IMR-90 (cell line): ENCODE measurements around the gene SCYGR4. TPM values are rescaled to one million over a fixed set of nuclear protein-coding genes. Genes with fewer than 3 reads are reported as not detected.

ENCODE experiments used
- ATAC-seq: fragments of 200-7000 bp; cut with Tn5 transposase; 2 replicates; pipeline ENCODE4 v1.9.1; 2020; ENCODE audit warnings: low read depth, mild to moderate bottlenecking, moderate library complexity
- BruUV-seq: library from RNA; stranded (reverse); fragments of 400-500 nt; replicated peaks from 2 replicates; lab custom pipeline; 2021; lab: Mats Ljungman, UMichigan
- CTCF ChIA-PET: fragments of 300-600 bp; formaldehyde crosslinking; extraction: SDS; loops from one replicate; lab custom pipeline; 2021; ENCODE audit warnings: antibody characterized with exemption; lab: Yijun Ruan, JAX
- POLR2A ChIA-PET: fragments of 300-600 bp; sonication (Branson Sonifier 250); formaldehyde crosslinking; loops from one replicate; lab custom pipeline; 2022; ENCODE audit warnings: antibody characterized with exemption; ENCODE audit not compliant: unreplicated experiment; lab: Charles Lee
- DNase-seq: peaks from one replicate; pipeline ENCODE4 v3.0.0; 2013
- H2AFZ ChIP-seq: replicated peaks from 2 replicates; pipeline ENCODE3; 2013; ENCODE audit warnings: low read length, mild to moderate bottlenecking; ENCODE audit not compliant: poor library complexity
- H2AK5ac ChIP-seq: 2 replicates; pipeline ENCODE4 v1.6.1; 2013; ENCODE audit warnings: low read depth, low read length, inconsistent platforms
- H2AK9ac ChIP-seq: replicated peaks from 2 replicates; pipeline ENCODE3; 2013; ENCODE audit warnings: mild to moderate bottlenecking, low read depth, low read length, moderate library complexity; ENCODE audit not compliant: poor library complexity
- H2BK120ac ChIP-seq: 2 replicates; pipeline ENCODE4 v1.6.1; 2013; ENCODE audit warnings: low read depth, low read length, inconsistent platforms
- H2BK15ac ChIP-seq: 3 replicates; pipeline ENCODE4 v1.6.1; 2013; ENCODE audit warnings: low read depth, low read length, inconsistent platforms
- H2BK20ac ChIP-seq: 2 replicates; pipeline ENCODE4 v1.6.1; 2013; ENCODE audit warnings: low read depth, mild to moderate bottlenecking, inconsistent platforms, low read length, moderate library complexity
- H2BK5ac ChIP-seq: 2 replicates; pipeline ENCODE4 v1.6.1; 2013; ENCODE audit warnings: mild to moderate bottlenecking, low read depth, low read length, inconsistent platforms; ENCODE audit not compliant: poor library complexity, severe bottlenecking
- H3K14ac ChIP-seq: replicated peaks from 2 replicates; pipeline ENCODE4 v1.6.1; 2013; ENCODE audit warnings: low read depth, low read length, inconsistent platforms
- H3K18ac ChIP-seq: 2 replicates; pipeline ENCODE4 v1.6.1; 2013; ENCODE audit warnings: low read depth, low read length, control low read depth
- H3K23ac ChIP-seq: 2 replicates; pipeline ENCODE4 v1.6.1; 2013; ENCODE audit warnings: low read depth, low read length, inconsistent platforms
- H3K27ac ChIP-seq: 2 replicates; pipeline ENCODE4 v1.5.1; 2013; ENCODE audit warnings: mild to moderate bottlenecking, control low read depth, low read length; ENCODE audit not compliant: insufficient read depth
- H3K27me3 ChIP-seq: 2 replicates; pipeline ENCODE4 v1.6.1; 2013; ENCODE audit warnings: low read length; ENCODE audit not compliant: control insufficient read depth, insufficient read depth
- H3K36me3 ChIP-seq: 2 replicates; pipeline ENCODE4 v1.6.1; 2013; ENCODE audit warnings: low read length, mixed read lengths; ENCODE audit not compliant: control insufficient read depth, insufficient read depth
- H3K4ac ChIP-seq: 2 replicates; pipeline ENCODE4 v1.6.1; 2013; ENCODE audit warnings: low read depth, low read length, inconsistent platforms
- H3K4me1 ChIP-seq: 2 replicates; pipeline ENCODE4 v1.6.1; 2013; ENCODE audit warnings: low read length, mixed read lengths; ENCODE audit not compliant: control insufficient read depth, insufficient read depth
- H3K4me2 ChIP-seq: 2 replicates; pipeline ENCODE4 v1.6.1; 2013; ENCODE audit warnings: low read depth, mild to moderate bottlenecking, control low read depth, low read length, moderate library complexity
- H3K4me3 ChIP-seq: 2 replicates; pipeline ENCODE4 v1.5.1; 2013; ENCODE audit warnings: low read depth, mild to moderate bottlenecking, control low read depth, low read length, moderate library complexity; ENCODE audit not compliant: insufficient read depth
- H3K56ac ChIP-seq: 2 replicates; pipeline ENCODE4 v1.6.1; 2013; ENCODE audit warnings: low read length, inconsistent platforms; ENCODE audit not compliant: insufficient read depth; ENCODE audit errors: extremely low read depth
- H3K79me1 ChIP-seq, 2 experiments: 2 replicates each; pipeline ENCODE4 v1.6.1; 2013; ENCODE audit warnings: low read length in 2 of 2, inconsistent platforms in 1 of 2, low read depth in 1 of 2
- H3K9ac ChIP-seq: 2 replicates; pipeline ENCODE4 v1.6.1; 2013; ENCODE audit warnings: low read depth, low read length, control low read depth
- H3K9me1 ChIP-seq: 2 replicates; pipeline ENCODE4 v1.6.1; 2013; ENCODE audit warnings: low read length, inconsistent platforms; ENCODE audit not compliant: insufficient read depth
- H3K9me3 ChIP-seq: 2 replicates; pipeline ENCODE4 v1.6.1; 2013; ENCODE audit warnings: low read length; ENCODE audit not compliant: control insufficient read depth, insufficient read depth
- H4K20me1 ChIP-seq: 2 replicates; pipeline ENCODE4 v1.6.1; 2013; ENCODE audit warnings: low read length, inconsistent platforms; ENCODE audit not compliant: insufficient read depth
- H4K5ac ChIP-seq: 2 replicates; pipeline ENCODE4 v1.6.1; 2013; ENCODE audit warnings: mild to moderate bottlenecking, low read depth, low read length, control low read depth
- H4K8ac ChIP-seq, 2 experiments: 2 replicates each; pipeline ENCODE4 v1.6.1; 2013; ENCODE audit warnings: low read depth in 2 of 2, low read length in 2 of 2, control low read depth in 1 of 2, inconsistent platforms in 1 of 2
- H4K91ac ChIP-seq: 2 replicates; pipeline ENCODE4 v1.6.1; 2013; ENCODE audit warnings: low read depth, low read length, inconsistent platforms; ENCODE audit not compliant: insufficient read depth
- CHD1 ChIP-seq: IDR thresholded peaks from 2 replicates; pipeline ENCODE4 v1.6.1; 2012; ENCODE audit warnings: low read depth, low read length, improper control_type of control experiment
- CTCF ChIP-seq: conservative IDR thresholded peaks from 2 replicates; pipeline ENCODE4 v1.5.1; 2012; ENCODE audit warnings: mild to moderate bottlenecking, low read depth, low read length, improper control_type of control experiment
- FOS ChIP-seq: fragments of 150-350 bp; IDR thresholded peaks from 2 replicates; pipeline ENCODE4 v1.6.1; 2016; ENCODE audit warnings: low read depth, low read length
- MAZ ChIP-seq: IDR thresholded peaks from 2 replicates; pipeline ENCODE4 v1.6.1; 2012; ENCODE audit warnings: low read depth, mild to moderate bottlenecking, low read length, improper control_type of control experiment, moderate library complexity, borderline replicate concordance
- NFE2L2 ChIP-seq: fragments of 150-350 bp; IDR thresholded peaks from 2 replicates; pipeline ENCODE4 v1.6.1; 2016; ENCODE audit warnings: low read depth, mild to moderate bottlenecking, low read length
- POLR2A ChIP-seq: IDR thresholded peaks from 2 replicates; pipeline ENCODE4 v1.6.1; 2012; ENCODE audit warnings: mild to moderate bottlenecking, low read depth, low read length
- RFX5 ChIP-seq: IDR thresholded peaks from 2 replicates; pipeline ENCODE4 v1.8.0; 2012; ENCODE audit warnings: low read depth, mild to moderate bottlenecking, low read length, moderate library complexity
- SMC3 ChIP-seq: fragments of 150-350 bp; IDR thresholded peaks from 2 replicates; pipeline ENCODE4 v1.6.1; 2016; ENCODE audit warnings: low read depth, mild to moderate bottlenecking, antibody characterized with exemption, low read length, moderate library complexity
- WGBS, 2 experiments: methylation state at CpG; one replicate each; pipeline versions ENCODE4 v1.1.5 to v1.1.7; 2013; ENCODE audit warnings: missing lambda C conversion rate in 2 of 2; ENCODE audit not compliant: insufficient read length in 1 of 2; ENCODE audit errors: extremely low coverage in 2 of 2; 5-methylcytosine and 5-hydroxymethylcytosine counted together
- dilution Hi-C: fragments of 300-500 bp; cut with HindIII; formaldehyde crosslinking; loops from one replicate; pipeline ENCODE4 v1.14.3; 2018; ENCODE audit warnings: low sequenced_read_pairs; ENCODE audit not compliant: unreplicated experiment
- in situ Hi-C: fragments of 300-500 bp; cut with MboI; formaldehyde crosslinking; loops from 3 replicates; pipeline ENCODE4 v1.14.3; 2019; ENCODE audit warnings: low sequenced_read_pairs, inconsistent platforms, mixed read lengths
- intact Hi-C: fragments of 100-400 bp; cut with micrococcal nuclease; formaldehyde crosslinking; loops from 2 replicates; pipeline ENCODE4 v1.10.0; 2022
- polyA plus RNA-seq, 3 experiments: library from polyadenylated mRNA; depleted of rRNA; stranded (reverse); fragments of >200 nt; gene quantifications; 2 replicates each; pipeline ENCODE4 v1.2.3, GENCODE V29; 2012; ENCODE audit warnings: low replicate concordance in 1 of 3
- total RNA-seq: library from RNA; depleted of rRNA; stranded (reverse); fragments of >200 nt; gene quantifications from 2 replicates; pipeline ENCODE4 v1.2.3, GENCODE V29; 2012

SCYGR4 gene
- total and polyA plus RNA-seq, 2 of the 4 experiments (the other 2 are of a cell fraction): not detected

GRCh38 chr2:227578642-227579041 lies 38.7 kb upstream of the SCYGR4 start:
- ChIA-PET CTCF (no interaction called here), POLR2A (no interaction called here)
- dilution Hi-C loops: no loop called here
- no peak overlapping the region for H3K56ac ChIP-seq
- no peaks in the 10 kb centered on the region for H3K79me1 ChIP-seq
- H3K27me3 ChIP-seq: peaks cover 2% of the 10 kb centered on the region
- H3K27ac ChIP-seq: no peak overlapping the region
- no peak overlapping the region for H2BK120ac ChIP-seq
- no peak overlapping the region for H4K5ac ChIP-seq
- H2AFZ ChIP-seq: no peak overlapping the region
- DNase-seq (no peak), ATAC-seq (no peak)
- H3K9ac ChIP-seq: no peak overlapping the region
- H4K20me1 ChIP-seq: no peaks in the 10 kb centered on the region
- H3K4me3 ChIP-seq: no peak overlapping the region
- intact Hi-C loops: no loop called here
- no peak overlapping the region for H4K8ac ChIP-seq
- no peaks in the 10 kb centered on the region for H3K4me1 ChIP-seq
- WGBS, 2 experiments: no CpG with 5 or more reads among the region's 2 CpGs
- TF ChIP-seq RFX5 (no peak), FOS (no peak), POLR2A (no peak), CHD1 (no peak), CTCF (no peak), NFE2L2 (no peak), SMC3 (no peak), MAZ (no peak)
- no peak overlapping the region for H3K18ac ChIP-seq
- BruUV-seq: no TSS peak
- no peak overlapping the region for H4K91ac ChIP-seq
- no peak overlapping the region for H3K23ac ChIP-seq
- H2AK5ac ChIP-seq: no peak overlapping the region
- H2BK20ac ChIP-seq: no peak overlapping the region
- in situ Hi-C loops: no loop called here
- H3K4ac ChIP-seq: no peak overlapping the region
- H2BK5ac ChIP-seq: no peak overlapping the region
- H3K14ac ChIP-seq: no peak overlapping the region
- H3K4me2 ChIP-seq: no peak overlapping the region
- H3K36me3 ChIP-seq: no peaks in the 10 kb centered on the region
- 0 out of 2 replicates have a peak, but pooled peaks cover 2% of the 10 kb centered on the region for H3K9me1 ChIP-seq
- no peak overlapping the region for H2AK9ac ChIP-seq
- H2BK15ac ChIP-seq: no peak overlapping the region
- peaks cover 5% of the 10 kb centered on the region for H3K9me3 ChIP-seq
